Inferior parietal cortex (tissue), 1 donor: Measurements from ENCODE around the gene UBE2G2.

Experiments
- DNase-seq: peaks from one replicate; pipeline ENCODE4 v3.0.0-alpha.2; 2016; ENCODE audit errors: extremely low spot score

UBE2G2 gene

GRCh38 chr21:44790368-44790767 lies 11.3 kb downstream of the UBE2G2 start:
- no peak for DNase-seq

GRCh38 chr21:44789880-44790279 lies 11.7 kb downstream of the UBE2G2 start:
- no peak for DNase-seq

GRCh38 chr21:44785620-44786335 lies 15.8 kb downstream of the UBE2G2 start:
- DNase-seq, result no peak

GRCh38 chr21:44784810-44785209 lies 16.8 kb downstream of the UBE2G2 start:
- no peak for DNase-seq

- DNase-seq, result no peak
Observed at GRCh38 chr21:44783020-44783696, 18.5 kb downstream of the UBE2G2 start.

- DNase-seq, result no peak
Observed at GRCh38 chr21:44780767-44781459, 20.7 kb downstream of the UBE2G2 start.

- DNase-seq, result no peak
Observed at GRCh38 chr21:44780137-44780502, 21.5 kb downstream of the UBE2G2 start.

- DNase-seq, result no peak
Observed at GRCh38 chr21:44779417-44780136, 22.0 kb downstream of the UBE2G2 start.

GRCh38 chr21:44778983-44779382 lies 22.6 kb downstream of the UBE2G2 start:
- no peak for DNase-seq

- no peak for DNase-seq
Observed at GRCh38 chr21:44778499-44778911, 23.1 kb downstream of the UBE2G2 start.

GRCh38 chr21:44778094-44778493 lies 23.5 kb downstream of the UBE2G2 start:
- no peak for DNase-seq

GRCh38 chr21:44774972-44775371 lies 26.6 kb downstream of the UBE2G2 start:
- no peak for DNase-seq

- DNase-seq, result no peak
Observed at GRCh38 chr21:44773291-44773932, 28.2 kb downstream of the UBE2G2 start.

- no peak for DNase-seq
Observed at GRCh38 chr21:44771896-44772525, 29.6 kb downstream of the UBE2G2 start.

- no peak for DNase-seq
Observed at GRCh38 chr21:44767834-44768831, 33.5 kb downstream of the UBE2G2 start.

GRCh38 chr21:44766818-44767354 lies 34.7 kb downstream of the UBE2G2 start:
- no peak for DNase-seq

GRCh38 chr21:44766014-44766817 lies 35.4 kb downstream of the UBE2G2 start:
- no peak for DNase-seq

- DNase-seq, result no peak
Observed at GRCh38 chr21:44765231-44766013, 36.2 kb downstream of the UBE2G2 start.
